HepG2 (cell line): ENCODE measurements around the gene MSMP. TPM values are rescaled to one million over a fixed set of nuclear protein-coding genes. Genes with fewer than 3 reads are reported as not detected.

ENCODE experiments used
- AGO1 ChIP-seq: fragments of 200-400 bp; formaldehyde crosslinking; IDR thresholded peaks from 2 replicates; pipeline ENCODE4 v1.6.1; 2017; ENCODE audit warnings: mild to moderate bottlenecking, low read depth, low read length, moderate library complexity; ENCODE audit not compliant: poor library complexity, severe bottlenecking
- CENPBD1 ChIP-seq: sonication (generic); formaldehyde crosslinking; IDR thresholded peaks from 2 replicates; pipeline ENCODE4 v1.8.0; 2022; ENCODE audit warnings: missing genetic modification reagents, low read depth, mild to moderate bottlenecking, borderline replicate concordance
- CSRNP1 ChIP-seq: sonication (generic); formaldehyde crosslinking; IDR thresholded peaks from 2 replicates; pipeline ENCODE4 v1.8.1; 2023; ENCODE audit warnings: mild to moderate bottlenecking, missing genetic modification reagents
- HCFC1 ChIP-seq: fragments of 150-350 bp; IDR thresholded peaks from 2 replicates; pipeline ENCODE4 v1.6.1; 2014; ENCODE audit warnings: low read depth, low read length
- IRF1 ChIP-seq: sonication (generic); formaldehyde crosslinking; IDR thresholded peaks from 2 replicates; pipeline ENCODE4 v1.4.0; 2020; ENCODE audit warnings: low read depth, mild to moderate bottlenecking, missing genetic modification reagents
- KLF16 ChIP-seq, 2 experiments: sonication (generic) in 1 of 2; formaldehyde crosslinking in 1 of 2; IDR thresholded peaks; 2 replicates each; pipeline versions ENCODE4 v1.6.1 to v1.8.0; 2016 to 2023; ENCODE audit warnings: missing genetic modification reagents in 2 of 2, missing compliant biosample characterization in 1 of 2
- MTA1 ChIP-seq: sonication (generic); formaldehyde crosslinking; IDR thresholded peaks from 2 replicates; pipeline ENCODE4 v1.4.0; 2020; ENCODE audit warnings: missing genetic modification reagents, mild to moderate bottlenecking, borderline replicate concordance
- NFKBIZ ChIP-seq: IDR thresholded peaks from 2 replicates; pipeline ENCODE4 v1.6.1; 2018; ENCODE audit warnings: missing genetic modification reagents, missing compliant biosample characterization
- PHF5A ChIP-seq: IDR thresholded peaks from one replicate; pipeline ENCODE4 v1.6.1; 2018; ENCODE audit warnings: low read depth, missing genetic modification reagents; ENCODE audit not compliant: unreplicated experiment
- POGK ChIP-seq: sonication (generic); formaldehyde crosslinking; conservative IDR thresholded peaks from 2 replicates; pipeline ENCODE4 v1.8.0; 2022; ENCODE audit warnings: mild to moderate bottlenecking, moderate library complexity, missing genetic modification reagents
- SIN3B ChIP-seq: fragments of 150-350 bp; IDR thresholded peaks from 2 replicates; pipeline ENCODE4 v1.6.1; 2014; ENCODE audit warnings: low read length
- SYNCRIP ChIP-seq: fragments of 200-400 bp; formaldehyde crosslinking; IDR thresholded peaks from 2 replicates; pipeline ENCODE4 v1.6.1; 2018; ENCODE audit warnings: mild to moderate bottlenecking, low read depth, low read length; ENCODE audit not compliant: insufficient read depth
- ZHX2 ChIP-seq, 2 experiments: sonication (generic) in 1 of 2; formaldehyde crosslinking in 1 of 2; IDR thresholded peaks; 2 replicates each; pipeline versions ENCODE4 v1.6.1 to v1.9.0; 2014 to 2022; ENCODE audit warnings: antibody characterized with exemption in 1 of 2, borderline replicate concordance in 1 of 2, inconsistent platforms in 1 of 2, low read depth in 1 of 2, missing genetic modification reagents in 1 of 2
- ZNF33A ChIP-seq: sonication (generic); formaldehyde crosslinking; IDR thresholded peaks from 2 replicates; pipeline ENCODE4 v1.5.1; 2020; ENCODE audit warnings: missing genetic modification reagents, mild to moderate bottlenecking, moderate library complexity, borderline replicate concordance
- ZNF460 ChIP-seq: sonication (generic); formaldehyde crosslinking; IDR thresholded peaks from 2 replicates; pipeline ENCODE4 v1.5.1; 2020; ENCODE audit warnings: missing genetic modification reagents, mild to moderate bottlenecking, borderline replicate concordance
- ZNF720 ChIP-seq: sonication (generic); formaldehyde crosslinking; IDR thresholded peaks from 2 replicates; pipeline ENCODE4 v1.4.0; 2020; ENCODE audit warnings: missing genetic modification reagents
- ZNF816 ChIP-seq: sonication (generic); formaldehyde crosslinking; IDR thresholded peaks from 2 replicates; pipeline ENCODE4 v1.8.0; 2022; ENCODE audit warnings: missing genetic modification reagents, mild to moderate bottlenecking, borderline replicate concordance
- polyA plus RNA-seq, 8 experiments: library from polyadenylated mRNA; depleted of rRNA in 3 of 8; stranded (reverse) in 7 of 8; unstranded in 1 of 8; fragments of >200 nt; fragmentation: Illumina TruSeq in 4 of 8; extraction: Trizol in 4 of 8; gene quantifications; 2 replicates each; pipeline versions ENCODE4 v1.2.1 to v1.2.3, GENCODE V29; 2011 to 2016; ENCODE audit warnings: low read depth in 4 of 8, missing spikeins in 1 of 8, mixed read lengths in 1 of 8; ENCODE audit not compliant: insufficient read depth in 1 of 8
- total RNA-seq, 5 experiments: library from RNA; depleted of rRNA; stranded (reverse); fragments of >200 nt; fragmentation: Illumina TruSeq; extraction: Trizol; gene quantifications; 2 replicates each; pipeline ENCODE4 v1.2.3, GENCODE V29; 2016; ENCODE audit warnings: low read depth in 1 of 5

MSMP gene
- total and polyA plus RNA-seq, 2 of the 13 experiments (the other 11 are each of a cell fraction or from before 2014, with no cell fraction given): 0.24 to 0.46 TPM

GRCh38 chr9:35732185-35732799, 21.8 kb downstream of the MSMP start, which contains the start of the genes CREB3 and TLN1 (continued):
- peak; percentile 80 for TF ChIP-seq ZHX2 (IDR thresholded peaks at IDR 0.05; ENCODE audit: low read depth)
- TF ChIP-seq ZHX2 (CRISPR knock-in tag; IDR thresholded peaks at IDR 0.05; ENCODE audit: borderline replicate concordance): no peak
- TF ChIP-seq POGK (CRISPR knock-in tag): 0 out of 2 replicates have a peak, but pooled peaks have one; percentile 45
- no peak; the same call in 1 of the 2 replicates for TF ChIP-seq ZNF816
- TF ChIP-seq ZNF33A (CRISPR knock-in tag): peak; percentile 81; the same call in 1 of the 2 replicates
- TF ChIP-seq HCFC1: peak; percentile 82
- no peak for TF ChIP-seq CENPBD1
- no peak for TF ChIP-seq SIN3B
- peak; percentile 56; the same call in 1 of the 2 replicates for TF ChIP-seq CSRNP1 (CRISPR knock-in tag)
- no peak for TF ChIP-seq IRF1
- peak; percentile 65 for TF ChIP-seq AGO1
- TF ChIP-seq SYNCRIP: no peak
- TF ChIP-seq MTA1: peak; percentile 67; the same call in 1 of the 2 replicates
- TF ChIP-seq NFKBIZ (CRISPR knock-in tag): no peak; the same call in none of the 2 replicates
- TF ChIP-seq ZNF720 (CRISPR knock-in tag): no peak
- peak in 1 of 2 experiments; percentile 79; a peak in 2 of 4 replicates for TF ChIP-seq KLF16 (CRISPR knock-in tag; IDR thresholded peaks at IDR 0.05)
- TF ChIP-seq ZNF460: no peak; the same call in 1 of the 2 replicates
- no peak for TF ChIP-seq PHF5A
